Germinal center (tissue), 1 donor: Measurements from ENCODE around the gene IMMP2L.
"Not testable (repeated sequence)": the region's sequence is repeated elsewhere in the genome, so short reads cannot be mapped to it uniquely, and the experiment has no call there.

Experiments used
- DNase-seq: peaks from one replicate; pipeline ENCODE4 v3.0.0; 2012; ENCODE audit warnings: mixed read lengths, low spot score

IMMP2L gene

GRCh38 chr7:111508387-111508786 lies 53.9 kb downstream of the IMMP2L start:
- no peak for DNase-seq

- DNase-seq: not testable (repeated sequence)
Measured at GRCh38 chr7:111505422-111505821, 56.9 kb downstream of the IMMP2L start.

GRCh38 chr7:111501799-111502198 lies 60.5 kb downstream of the IMMP2L start:
- DNase-seq: not testable (repeated sequence)

GRCh38 chr7:111499027-111499426 lies 63.3 kb downstream of the IMMP2L start:
- no peak for DNase-seq

GRCh38 chr7:111498391-111499007 lies 63.8 kb downstream of the IMMP2L start:
- no peak for DNase-seq

GRCh38 chr7:111495173-111495810 lies 67.0 kb downstream of the IMMP2L start:
- no peak for DNase-seq

- no peak for DNase-seq
Measured at GRCh38 chr7:111492234-111492633, 70.1 kb downstream of the IMMP2L start.

GRCh38 chr7:111486472-111487142 lies 75.7 kb downstream of the IMMP2L start:
- DNase-seq: peak; percentile 9

GRCh38 chr7:111485701-111486380 lies 76.5 kb downstream of the IMMP2L start:
- DNase-seq: no peak

- DNase-seq: no peak
Measured at GRCh38 chr7:111483078-111483477, 79.2 kb downstream of the IMMP2L start.

GRCh38 chr7:111477462-111478225 lies 84.6 kb downstream of the IMMP2L start:
- DNase-seq: no peak

- no peak for DNase-seq
Measured at GRCh38 chr7:111476586-111477293, 85.6 kb downstream of the IMMP2L start.

- DNase-seq: no peak
Measured at GRCh38 chr7:111475959-111476358, 86.3 kb downstream of the IMMP2L start.

GRCh38 chr7:111475419-111475748 lies 86.9 kb downstream of the IMMP2L start:
- DNase-seq: no peak

- DNase-seq: no peak
Measured at GRCh38 chr7:111474723-111475418, 87.4 kb downstream of the IMMP2L start.

GRCh38 chr7:111473449-111474198 lies 88.7 kb downstream of the IMMP2L start:
- DNase-seq: no peak

GRCh38 chr7:111470998-111471397 lies 91.3 kb downstream of the IMMP2L start:
- DNase-seq: no peak

GRCh38 chr7:111469894-111470293 lies 92.4 kb downstream of the IMMP2L start:
- DNase-seq: not testable (repeated sequence)

GRCh38 chr7:111465774-111466173 lies 96.5 kb downstream of the IMMP2L start:
- DNase-seq: not testable (repeated sequence)

GRCh38 chr7:111460695-111461094 lies 101.6 kb downstream of the IMMP2L start:
- no peak for DNase-seq
